ENCODE measurements around the gene HECTD2. TPM values are rescaled to one million over a fixed set of nuclear protein-coding genes. Genes with fewer than 3 reads are reported as not detected.

The HECTD2 gene
- total and polyA plus RNA-seq, 9 of the 15 experiments (the other 6 are each of a cell fraction or from before 2014, with no cell fraction given): 1.3 to 5.9 (median 3.9) TPM

GRCh38 chr10:91537614-91538383 is 127.7 kb downstream of the HECTD2 start:
- Histone ChIP-seq H3K4me1 (replicated peaks in 1 of 2; ENCODE audit: control insufficient read depth in 2 of 2, insufficient read depth in 2 of 2, low read length in 2 of 2) (no peaks in the 10 kb centered on the region), H3K9me1 (ENCODE audit: control insufficient read depth, insufficient read depth, low read length) (no peaks in the 10 kb centered on the region), H3K79me2 (ENCODE audit: control insufficient read depth, insufficient read depth, low read length) (no peaks in the 10 kb centered on the region), H3K4me2 (ENCODE audit: insufficient read depth, low read length) (no peak overlapping the region), H3K9ac (ENCODE audit: insufficient read depth in 1 of 2, low read depth in 2 of 2, low read length in 2 of 2) (no peak overlapping the region), H4K20me1 (replicated peaks; ENCODE audit: control insufficient read depth, insufficient read depth, low read length) (no peaks in the 10 kb centered on the region), H2AFZ (ENCODE audit: low read depth, low read length) (no peak overlapping the region), H3K4me3 (no peak overlapping the region), H3K27ac (ENCODE audit: extremely low read depth, low read depth, low read length) (no peak overlapping the region), H3K9me3 (replicated peaks; ENCODE audit: control insufficient read depth, insufficient read depth, low read depth, low read length) (peaks cover 4% of the 10 kb centered on the region; the same call in 1 of the 2 replicates), H3K27me3 (ENCODE audit: control insufficient read depth in 2 of 2, insufficient read depth in 2 of 2, low read length in 2 of 2) (no peaks in the 10 kb centered on the region), H3K36me3 (ENCODE audit: control insufficient read depth, insufficient read depth, low read length) (no peaks in the 10 kb centered on the region)
- no peak for ATAC-seq
- no peak for FAIRE-seq
- in situ Hi-C loops (cut with MboI) (no loop called here), intact Hi-C loops (cut with micrococcal nuclease) (no loop called here)
- TF ChIP-seq ZSCAN29 (IDR thresholded peaks at IDR 0.05): no peak
- no peak for TF ChIP-seq SP2 (IDR thresholded peaks at IDR 0.05; ENCODE audit: extremely low read depth, low read depth, low read length, poor library complexity, severe bottlenecking)
- no peak for TF ChIP-seq IRF9 (tag; IDR thresholded peaks at IDR 0.05)
- no peak for TF ChIP-seq MAFK (IDR thresholded peaks at IDR 0.05; ENCODE audit: low read length)
- no peak for TF ChIP-seq ZNF512 (tag; IDR thresholded peaks at IDR 0.05)
- TF ChIP-seq JUND (IDR thresholded peaks at IDR 0.05; ENCODE audit: borderline replicate concordance, low read depth, low read length): no peak
- TF ChIP-seq JUND (tag; IDR thresholded peaks at IDR 0.05; ENCODE audit: borderline replicate concordance, low read depth, low read length): no peak
- no peak for TF ChIP-seq CREM (IDR thresholded peaks at IDR 0.05; ENCODE audit: low read depth)
- TF ChIP-seq SMAD2 (IDR thresholded peaks at IDR 0.05; ENCODE audit: low read depth, low read length): no peak
- TF ChIP-seq, protein P1, sequence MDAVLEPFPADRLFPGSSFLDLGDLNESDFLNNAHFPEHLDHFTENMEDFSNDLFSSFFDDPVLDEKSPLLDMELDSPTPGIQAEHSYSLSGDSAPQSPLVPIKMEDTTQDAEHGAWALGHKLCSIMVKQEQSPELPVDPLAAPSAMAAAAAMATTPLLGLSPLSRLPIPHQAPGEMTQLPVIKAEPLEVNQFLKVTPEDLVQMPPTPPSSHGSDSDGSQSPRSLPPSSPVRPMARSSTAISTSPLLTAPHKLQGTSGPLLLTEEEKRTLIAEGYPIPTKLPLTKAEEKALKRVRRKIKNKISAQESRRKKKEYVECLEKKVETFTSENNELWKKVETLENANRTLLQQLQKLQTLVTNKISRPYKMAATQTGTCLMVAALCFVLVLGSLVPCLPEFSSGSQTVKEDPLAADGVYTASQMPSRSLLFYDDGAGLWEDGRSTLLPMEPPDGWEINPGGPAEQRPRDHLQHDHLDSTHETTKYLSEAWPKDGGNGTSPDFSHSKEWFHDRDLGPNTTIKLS (IDR thresholded peaks at IDR 0.05; ENCODE audit: borderline replicate concordance, low read depth): no peak
- ChIA-PET CTCF (ENCODE audit: low intra/inter-chr PET ratio) (no interaction called here), POLR2A (no interaction called here)
- WGBS (ENCODE audit: insufficient coverage, low coverage, missing lambda C conversion rate): 9% methylated on average over 4 of the region's 4 CpGs
- no peak for DNase-seq (ENCODE audit: extremely low read depth in 1 of 4, low spot score in 3 of 4)
- no TSS peak for BruUV-seq (replicated peaks)

Measured in K562 (cell line).